Fibroblast of lung (primary cell): Measurements from ENCODE around the gene MMD. TPM values are rescaled to one million over a fixed set of nuclear protein-coding genes. Genes with fewer than 3 reads are reported as not detected.

Source experiments
- DNase-seq, 2 donors: peaks; one replicate each; pipeline versions ENCODE4 v3.0.0 to v3.0.0-alpha.2; 2010; ENCODE audit warnings: low read depth in 2 of 2
- H2AFZ ChIP-seq: 2 replicates; pipeline ENCODE4 v1.5.1; 2012; ENCODE audit warnings: low read length, control low read depth, inconsistent platforms
- H3K27ac ChIP-seq: 2 replicates; pipeline ENCODE4 v1.5.1; 2011; ENCODE audit warnings: low read length, control low read depth; ENCODE audit not compliant: insufficient read depth
- H3K27me3 ChIP-seq: 2 replicates; pipeline ENCODE4 v1.5.1; 2011; ENCODE audit warnings: mild to moderate bottlenecking, low read length; ENCODE audit not compliant: control insufficient read depth, insufficient read depth
- H3K36me3 ChIP-seq: 2 replicates; pipeline ENCODE4 v1.5.1; 2011; ENCODE audit warnings: low read length; ENCODE audit not compliant: control insufficient read depth, insufficient read depth
- H3K4me1 ChIP-seq: 2 replicates; pipeline ENCODE4 v1.5.1; 2011; ENCODE audit warnings: low read length; ENCODE audit not compliant: control insufficient read depth, insufficient read depth; ENCODE audit errors: extremely low read depth
- H3K4me2 ChIP-seq: 2 replicates; pipeline ENCODE4 v1.5.1; 2011; ENCODE audit warnings: low read length, control low read depth; ENCODE audit not compliant: insufficient read depth; ENCODE audit errors: extremely low read depth
- H3K4me3 ChIP-seq, 4 experiments: fragments of 200-600 bp in 1 of 4; sonication (generic) in 1 of 4; replicated peaks in 1 of 4; 2 replicates each; pipeline ENCODE4 v1.5.1; 2011 to 2016; ENCODE audit warnings: low read length in 4 of 4, low read depth in 3 of 4, mild to moderate bottlenecking in 3 of 4, control low read depth in 2 of 4, inconsistent platforms in 1 of 4, mixed read lengths in 1 of 4; ENCODE audit not compliant: insufficient read depth in 1 of 4; ENCODE audit errors: control extremely low read depth in 1 of 4
- H3K79me2 ChIP-seq: 2 replicates; pipeline ENCODE4 v1.5.1; 2012; ENCODE audit warnings: mild to moderate bottlenecking, low read length, inconsistent platforms; ENCODE audit not compliant: control insufficient read depth, insufficient read depth
- H3K9ac ChIP-seq: 2 replicates; pipeline ENCODE4 v1.5.1; 2011; ENCODE audit warnings: mild to moderate bottlenecking, low read length, control low read depth; ENCODE audit not compliant: insufficient read depth
- H3K9me3 ChIP-seq: 2 replicates; pipeline ENCODE4 v1.5.1; 2012; ENCODE audit warnings: low read depth, low read length; ENCODE audit not compliant: control insufficient read depth, insufficient read depth
- H4K20me1 ChIP-seq: 2 replicates; pipeline ENCODE4 v1.5.1; 2011; ENCODE audit warnings: low read length; ENCODE audit not compliant: control insufficient read depth, insufficient read depth; ENCODE audit errors: extremely low read depth
- EZH2 ChIP-seq: IDR thresholded peaks from 2 replicates; pipeline ENCODE4 v1.5.1; 2012; ENCODE audit warnings: low read length, control low read depth, mild to moderate bottlenecking; ENCODE audit errors: missing control alignments
- polyA plus RNA-seq, 2 donors: library from polyadenylated mRNA; depleted of rRNA in 1 of 2; stranded (reverse) in 1 of 2; unstranded in 1 of 2; fragments of >200 nt; gene quantifications; 2 replicates each; pipeline ENCODE4 v1.2.1, GENCODE V29; 2011 to 2012; ENCODE audit warnings: missing spikeins in 1 of 2
- total RNA-seq: library from RNA; depleted of rRNA; stranded (reverse); fragments of >200 nt; gene quantifications from 2 replicates; pipeline ENCODE4 v1.2.1, GENCODE V29; 2014
- TF ChIP-seq, protein P1 (sequence below), 2 donors: IDR thresholded peaks in 1 of 2; conservative IDR thresholded peaks in 1 of 2; 1 replicate in 1 of 2; 2 replicates in 1 of 2; pipeline ENCODE4 v1.5.1; 2011 to 2012; ENCODE audit warnings: low read length in 2 of 2, control low read depth in 1 of 2, inconsistent platforms in 1 of 2, low read depth in 1 of 2, mild to moderate bottlenecking in 1 of 2

MMD gene
- total and polyA plus RNA-seq, 2 donors (not counting 1 experiment from before 2014, with no cell fraction given) = 16.0 to 36.3 TPM

DNA sequence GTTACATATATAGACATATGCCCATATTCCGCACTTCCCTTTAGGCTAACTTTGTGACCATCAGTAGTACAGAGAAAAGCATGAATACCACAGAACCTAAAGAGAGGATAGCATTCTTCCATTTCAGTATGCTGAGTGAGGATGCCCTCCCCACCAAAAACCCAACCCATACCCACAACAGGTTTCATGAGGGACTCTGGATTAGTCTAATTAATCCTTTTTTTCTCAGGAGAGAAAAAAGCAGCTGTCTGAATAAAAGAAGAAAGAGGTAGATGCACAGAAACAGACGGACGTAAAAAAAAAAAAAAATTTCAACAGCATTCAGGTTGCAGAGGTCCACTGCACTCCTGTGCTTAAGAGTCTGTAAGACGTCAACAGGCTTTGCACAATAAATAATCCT, 6.7 kb downstream of the MMD start:
- H3K27me3 ChIP-seq = no peaks in the 10 kb centered on the region
- DNase-seq = no peak
- TF ChIP-seq, protein P1, sequence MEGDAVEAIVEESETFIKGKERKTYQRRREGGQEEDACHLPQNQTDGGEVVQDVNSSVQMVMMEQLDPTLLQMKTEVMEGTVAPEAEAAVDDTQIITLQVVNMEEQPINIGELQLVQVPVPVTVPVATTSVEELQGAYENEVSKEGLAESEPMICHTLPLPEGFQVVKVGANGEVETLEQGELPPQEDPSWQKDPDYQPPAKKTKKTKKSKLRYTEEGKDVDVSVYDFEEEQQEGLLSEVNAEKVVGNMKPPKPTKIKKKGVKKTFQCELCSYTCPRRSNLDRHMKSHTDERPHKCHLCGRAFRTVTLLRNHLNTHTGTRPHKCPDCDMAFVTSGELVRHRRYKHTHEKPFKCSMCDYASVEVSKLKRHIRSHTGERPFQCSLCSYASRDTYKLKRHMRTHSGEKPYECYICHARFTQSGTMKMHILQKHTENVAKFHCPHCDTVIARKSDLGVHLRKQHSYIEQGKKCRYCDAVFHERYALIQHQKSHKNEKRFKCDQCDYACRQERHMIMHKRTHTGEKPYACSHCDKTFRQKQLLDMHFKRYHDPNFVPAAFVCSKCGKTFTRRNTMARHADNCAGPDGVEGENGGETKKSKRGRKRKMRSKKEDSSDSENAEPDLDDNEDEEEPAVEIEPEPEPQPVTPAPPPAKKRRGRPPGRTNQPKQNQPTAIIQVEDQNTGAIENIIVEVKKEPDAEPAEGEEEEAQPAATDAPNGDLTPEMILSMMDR (conservative IDR thresholded peaks at IDR 0.05 in 1 of 2, IDR thresholded peaks at IDR 0.05 in 1 of 2; ENCODE audit: low read depth in 1 of 2, low read length in 2 of 2) = no peak
- TF ChIP-seq EZH2 = no peak

DNA sequence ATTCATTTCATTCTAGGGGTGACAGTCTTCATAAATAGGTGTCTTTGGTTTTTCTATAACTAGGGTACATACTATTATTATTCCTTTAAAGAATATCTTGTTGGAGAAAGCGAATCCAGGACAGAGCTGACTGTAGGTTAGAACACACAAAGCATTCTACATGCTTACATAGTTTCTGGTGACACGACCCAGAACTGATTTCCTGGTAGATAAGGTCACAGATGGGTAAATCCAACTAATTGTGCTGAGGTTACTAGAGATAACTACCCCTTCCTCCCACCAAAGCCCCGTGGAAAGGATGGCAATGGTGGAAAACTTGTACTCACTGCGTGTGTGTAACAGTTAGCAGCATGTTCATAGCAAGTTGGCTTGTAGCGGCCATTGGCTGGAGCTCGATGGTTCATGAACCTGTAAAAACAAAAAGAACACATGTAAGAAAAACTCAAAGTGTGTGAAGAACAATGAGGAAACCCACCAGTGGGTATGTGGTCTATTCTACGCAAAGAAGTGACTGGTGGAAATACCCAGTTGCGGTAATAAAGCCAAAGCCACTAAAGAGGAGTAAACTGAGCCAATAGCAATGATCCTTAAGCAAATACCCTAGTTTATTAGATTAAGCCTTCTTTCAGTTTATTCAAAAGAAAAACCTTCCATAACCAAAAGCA, 7.7 kb downstream of the MMD start:
- Histone ChIP-seq H3K27ac (no peak overlapping the region), H3K4me3 (no peak overlapping the region), H3K9me3 (no peaks in the 10 kb centered on the region), H3K4me2 (no peak overlapping the region), H3K9ac (no peak overlapping the region), H3K4me1 (no peaks in the 10 kb centered on the region), H3K36me3 (peaks cover 3% of the 10 kb centered on the region), H3K27me3 (no peaks in the 10 kb centered on the region), H2AFZ (no peak overlapping the region), H4K20me1 (no peaks in the 10 kb centered on the region), H3K79me2 (peaks cover 2% of the 10 kb centered on the region)
- TF ChIP-seq, protein P1 (conservative IDR thresholded peaks at IDR 0.05 in 1 of 2, IDR thresholded peaks at IDR 0.05 in 1 of 2; ENCODE audit: low read depth in 1 of 2, low read length in 2 of 2) = no peak
- TF ChIP-seq EZH2 = no peak
- DNase-seq = no peak

More for the DNA sequence above, 6.7 kb downstream of the MMD start:
- H3K4me1 ChIP-seq = no peaks in the 10 kb centered on the region
- no peaks in the 10 kb centered on the region for H3K9me3 ChIP-seq
- H3K27ac ChIP-seq = no peak overlapping the region
- peaks cover 3% of the 10 kb centered on the region for H3K36me3 ChIP-seq
- H4K20me1 ChIP-seq = no peaks in the 10 kb centered on the region
- peaks cover 3% of the 10 kb centered on the region for H3K79me2 ChIP-seq
- no peak overlapping the region for H3K4me2 ChIP-seq
- no peak overlapping the region for H3K4me3 ChIP-seq
- no peak overlapping the region for H3K9ac ChIP-seq
- H2AFZ ChIP-seq = no peak overlapping the region

- no peaks in the 10 kb centered on the region for H3K27me3 ChIP-seq
- no peak overlapping the region for H3K4me3 ChIP-seq
- no peak overlapping the region for H3K9ac ChIP-seq
- H3K27ac ChIP-seq = no peak overlapping the region
- no peaks in the 10 kb centered on the region for H3K9me3 ChIP-seq
- no peak overlapping the region for H2AFZ ChIP-seq
- no peaks in the 10 kb centered on the region for H3K79me2 ChIP-seq
- DNase-seq = no peak
- no peak for TF ChIP-seq EZH2
- TF ChIP-seq, protein P1 (conservative IDR thresholded peaks at IDR 0.05 in 1 of 2, IDR thresholded peaks at IDR 0.05 in 1 of 2; ENCODE audit: low read depth in 1 of 2, low read length in 2 of 2) = no peak
- H3K4me2 ChIP-seq = no peak overlapping the region
- H4K20me1 ChIP-seq = no peaks in the 10 kb centered on the region
- H3K36me3 ChIP-seq = peaks cover 3% of the 10 kb centered on the region
- no peaks in the 10 kb centered on the region for H3K4me1 ChIP-seq
These were observed 10.2 kb downstream of the MMD start for GRCh38 chr17:55411463-55411855.
